ENCODE results near the gene CALM3.
"Not testable (repeated sequence)": the region's sequence is repeated elsewhere in the genome, so short reads cannot be mapped to it uniquely, and the experiment has no call there.

CALM3 gene

GRCh38 chr19:46616631-46617322, 15.6 kb downstream of the CALM3 start:
- DNase-seq: peak; percentile 79

- DNase-seq: no peak
These were observed 16.5 kb downstream of the CALM3 start for GRCh38 chr19:46617601-46618000.

GRCh38 chr19:46618670-46619231, 17.6 kb downstream of the CALM3 start:
- peak; percentile 52 for DNase-seq

GRCh38 chr19:46620267-46620666, 19.1 kb downstream of the CALM3 start:
- peak; percentile 49 for DNase-seq

GRCh38 chr19:46620716-46621115, 19.6 kb downstream of the CALM3 start:
- DNase-seq: peak; percentile 49

- no peak for DNase-seq
These were observed 20.3 kb downstream of the CALM3 start for GRCh38 chr19:46621191-46622117.

GRCh38 chr19:46622118-46622446, 21.0 kb downstream of the CALM3 start:
- DNase-seq: no peak

GRCh38 chr19:46623915-46624502, 22.9 kb downstream of the CALM3 start:
- no peak for DNase-seq

GRCh38 chr19:46624958-46625661, 24.0 kb downstream of the CALM3 start, which contains the start of gene PTGIR:
PTGIR (minus strand) TSS chr19:46625089; CDS start chr19:46624225, 864 bp downstream.
- peak; percentile 69 for DNase-seq

GRCh38 chr19:46625731-46626130, 24.6 kb downstream of the CALM3 start:
- DNase-seq: no peak

GRCh38 chr19:46626446-46626845, 25.3 kb downstream of the CALM3 start:
- no peak for DNase-seq

- not testable (repeated sequence) for DNase-seq
These were observed 27.8 kb downstream of the CALM3 start for GRCh38 chr19:46628970-46629369.

GRCh38 chr19:46629546-46630025, 28.5 kb downstream of the CALM3 start:
- no peak for DNase-seq

- DNase-seq: no peak
These were observed 29.6 kb downstream of the CALM3 start for GRCh38 chr19:46630586-46631205.

GRCh38 chr19:46631481-46631880, 30.4 kb downstream of the CALM3 start:
- DNase-seq: no peak

GRCh38 chr19:46633130-46633529, 32.0 kb downstream of the CALM3 start:
- DNase-seq: no peak

GRCh38 chr19:46634045-46634655, 33.0 kb downstream of the CALM3 start:
- DNase-seq: peak; percentile 97

- no peak for DNase-seq
These were observed 33.6 kb downstream of the CALM3 start for GRCh38 chr19:46634656-46635218.

- DNase-seq: no peak
These were observed 35.0 kb downstream of the CALM3 start, which contains the start of gene GNG8 for GRCh38 chr19:46635920-46636761. GNG8 (minus strand) TSS chr19:46636202; CDS start chr19:46634682, 1,520 bp downstream.

- DNase-seq: no peak
These were observed 36.1 kb downstream of the CALM3 start for GRCh38 chr19:46637224-46637623.
